Eye (tissue), 1 donor: Measurements from ENCODE around the gene NR6A1.

Experiments
- DNase-seq: peaks from one replicate; pipeline ENCODE4 v3.0.0-alpha.2; 2015

NR6A1 gene

GRCh38 chr9:124512806-124513204, 258.3 kb downstream of the NR6A1 start:
- no peak for DNase-seq

DNA sequence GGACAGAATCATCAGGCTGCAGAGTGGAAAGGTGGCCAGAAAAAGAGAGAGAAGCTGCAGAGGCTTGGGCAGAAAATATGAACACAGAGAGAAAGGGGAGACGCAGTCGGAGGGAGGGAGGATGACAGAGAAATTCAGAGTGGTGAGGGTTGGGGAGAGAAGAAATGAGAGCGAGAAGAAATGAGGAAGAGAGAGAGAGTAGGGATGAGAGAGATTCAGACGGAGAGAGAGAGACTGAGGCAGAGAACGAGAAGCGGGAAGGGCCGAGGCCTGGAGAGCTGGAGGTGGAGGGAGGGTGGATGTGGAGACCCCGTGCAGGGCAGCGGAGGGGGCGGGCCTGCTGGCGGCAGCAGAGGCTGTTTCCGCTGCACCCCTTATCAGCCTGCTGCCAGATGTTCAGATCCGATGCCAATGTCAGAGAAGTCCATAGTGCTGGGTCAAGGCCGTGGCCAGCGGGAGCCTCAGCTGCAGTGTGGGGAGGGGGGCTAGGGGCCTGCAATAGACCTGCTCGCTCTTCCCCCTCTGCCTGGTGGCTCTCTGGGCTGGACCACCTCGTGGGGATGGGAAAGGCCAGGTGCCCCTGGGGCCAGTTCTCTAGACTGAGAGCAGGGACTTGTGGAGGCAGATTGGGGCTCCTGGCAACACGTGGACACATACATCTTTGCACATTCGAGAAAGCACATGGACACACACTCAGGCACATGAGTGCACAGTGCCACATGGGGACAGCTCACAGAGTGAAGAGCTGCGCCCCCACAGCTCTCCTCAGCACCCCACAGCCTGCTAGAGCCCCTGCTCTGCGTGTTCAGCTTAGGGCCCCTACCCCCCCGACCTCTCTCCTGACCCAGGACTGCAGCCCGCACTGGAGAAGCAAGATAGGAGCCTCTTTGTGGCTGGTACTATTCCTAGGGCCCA, 259.0 kb downstream of the NR6A1 start:
- no peak for DNase-seq

DNA sequence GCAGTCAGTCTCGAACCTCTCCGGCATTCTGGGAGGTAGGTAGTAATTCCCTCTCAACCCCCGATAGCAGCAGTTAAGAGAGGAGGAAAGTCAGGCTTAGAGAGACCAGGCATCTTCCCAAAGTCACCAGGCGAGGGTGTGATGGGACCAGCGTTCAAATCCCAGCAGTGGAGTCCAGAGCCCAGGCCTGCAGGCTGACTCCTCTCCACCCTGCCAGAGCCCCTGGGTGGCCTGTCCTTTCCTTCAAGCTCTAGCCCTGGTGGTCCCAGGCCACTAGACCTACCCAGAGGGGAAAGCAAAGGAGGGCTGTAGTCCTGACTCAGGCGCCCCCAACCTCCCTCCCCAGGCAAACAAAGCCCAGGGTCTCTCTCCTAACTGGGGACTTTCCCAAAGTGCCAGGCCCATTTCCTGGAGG, 259.7 kb downstream of the NR6A1 start:
- no peak for DNase-seq

DNA sequence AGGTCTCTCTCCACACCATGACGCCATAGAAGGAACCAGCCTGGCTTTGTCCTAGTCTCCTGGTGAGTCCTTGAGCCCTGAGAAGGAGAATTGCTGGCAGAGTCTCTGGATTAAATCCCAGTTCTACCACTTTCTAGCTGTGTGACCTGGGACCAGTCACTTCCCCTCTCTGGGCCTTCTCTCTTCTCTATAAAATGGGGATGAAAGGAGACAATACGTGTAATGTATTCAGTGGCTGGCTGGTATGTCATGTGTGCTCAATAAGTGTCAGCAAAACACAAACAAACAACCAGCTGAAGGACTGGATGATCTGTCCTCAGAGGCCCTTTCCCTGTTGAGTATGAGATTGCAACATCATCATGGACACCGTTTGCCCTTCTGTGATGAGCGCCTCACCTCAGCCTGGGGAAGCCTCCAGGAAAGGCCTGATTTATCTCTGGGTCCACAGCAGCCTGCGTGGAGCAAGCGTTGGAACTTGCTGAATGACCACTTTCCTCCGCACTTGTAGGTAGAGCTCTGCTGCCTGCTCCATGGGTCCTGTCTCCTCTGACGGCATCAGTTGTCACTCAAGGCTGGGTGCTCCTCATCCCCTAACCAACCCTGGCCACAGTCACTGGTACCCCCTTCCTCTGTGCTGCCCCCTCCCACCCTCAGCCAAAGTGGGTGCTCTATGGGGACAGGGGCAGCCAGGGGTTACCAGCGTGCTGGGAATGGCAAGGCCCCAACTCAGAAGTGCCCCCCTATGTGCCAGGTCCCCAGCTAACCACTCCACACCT, 260.3 kb downstream of the NR6A1 start:
- DNase-seq, result no peak

DNA sequence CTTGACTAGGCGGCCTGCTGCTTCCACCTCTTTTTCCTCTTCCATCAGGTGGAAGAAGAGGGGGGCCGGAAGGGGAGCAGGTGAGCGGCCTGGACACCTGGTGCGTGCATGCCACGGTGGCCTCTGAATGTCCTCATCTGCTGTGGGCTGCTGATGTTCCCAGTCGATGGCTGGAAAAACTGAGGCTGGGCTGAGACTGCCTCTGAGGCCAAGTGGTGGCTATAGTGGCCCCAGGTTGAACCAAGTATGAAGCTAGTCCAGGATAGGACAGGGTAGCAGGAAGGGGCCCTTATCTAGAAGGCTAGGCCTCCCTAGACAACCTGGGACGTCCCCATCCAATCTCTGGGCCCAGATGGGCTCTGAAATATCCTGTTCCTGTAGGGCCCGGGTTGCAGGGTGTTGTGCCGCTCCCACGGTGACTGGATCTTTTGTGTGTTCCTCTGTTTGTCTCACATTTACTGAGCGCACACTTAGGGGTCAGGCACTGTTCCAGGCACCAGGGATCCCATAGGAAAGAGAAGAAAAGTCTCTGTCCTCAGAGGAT, 263.2 kb downstream of the NR6A1 start:
- DNase-seq, result no peak

GRCh38 chr9:124506931-124507879, 263.9 kb downstream of the NR6A1 start, which contains the start of gene NR5A1:
Gene NR5A1 (minus strand): TSS chr9:124507399. CDS start chr9:124503395, 4,004 bp downstream.
- no peak for DNase-seq

DNA sequence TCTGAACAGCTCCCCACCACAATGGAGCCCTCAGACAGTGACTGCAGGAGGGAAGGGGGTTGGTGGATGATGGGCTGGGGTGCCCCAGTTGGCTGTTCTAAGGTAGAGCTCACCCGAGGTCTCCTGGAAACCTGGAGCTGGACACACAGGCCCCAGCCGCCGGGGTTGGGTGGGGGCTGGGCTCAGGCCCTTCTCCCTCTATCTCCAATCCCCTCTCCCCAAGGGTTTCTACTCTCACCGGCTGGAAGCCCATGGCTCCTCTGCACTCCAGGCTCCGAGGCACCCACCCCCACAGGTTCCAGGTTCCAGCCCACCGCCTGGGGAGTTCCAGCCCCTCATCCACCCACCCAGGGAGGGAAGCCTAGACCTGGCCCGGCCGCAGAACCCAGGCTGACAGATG, 264.7 kb downstream of the NR6A1 start:
- DNase-seq, result no peak

DNA sequence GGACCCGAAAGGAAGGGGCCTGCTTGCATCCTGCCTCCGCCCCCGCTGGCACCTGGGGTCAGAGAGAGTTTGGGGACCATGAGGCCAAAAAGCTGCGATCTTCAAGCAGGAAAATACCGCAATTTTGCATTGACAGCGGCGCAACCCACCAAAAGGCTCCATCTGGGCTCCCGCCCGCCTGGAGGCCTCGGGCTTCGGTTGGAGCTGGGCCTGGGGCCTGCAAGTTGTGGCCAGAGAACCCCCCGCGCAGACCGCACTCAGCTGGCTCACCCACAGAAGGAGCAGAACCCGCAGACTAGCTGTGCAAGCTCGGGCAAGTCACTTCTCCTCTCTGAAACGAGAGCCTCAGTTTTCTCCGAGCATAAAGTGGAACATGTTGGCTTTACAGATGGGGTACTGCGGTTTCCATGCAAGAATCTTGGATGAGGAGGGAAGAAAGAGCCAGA, 265.2 kb downstream of the NR6A1 start:
- no peak for DNase-seq

- DNase-seq, result no peak
Measured at GRCh38 chr9:124505006-124505900, 265.9 kb downstream of the NR6A1 start.

- DNase-seq, result no peak
Measured at GRCh38 chr9:124504530-124505005, 266.5 kb downstream of the NR6A1 start.

GRCh38 chr9:124503713-124504529, 267.2 kb downstream of the NR6A1 start:
- peak; percentile 70 for DNase-seq

GRCh38 chr9:124502711-124503702, 268.1 kb downstream of the NR6A1 start:
- DNase-seq, result peak; percentile 74

DNA sequence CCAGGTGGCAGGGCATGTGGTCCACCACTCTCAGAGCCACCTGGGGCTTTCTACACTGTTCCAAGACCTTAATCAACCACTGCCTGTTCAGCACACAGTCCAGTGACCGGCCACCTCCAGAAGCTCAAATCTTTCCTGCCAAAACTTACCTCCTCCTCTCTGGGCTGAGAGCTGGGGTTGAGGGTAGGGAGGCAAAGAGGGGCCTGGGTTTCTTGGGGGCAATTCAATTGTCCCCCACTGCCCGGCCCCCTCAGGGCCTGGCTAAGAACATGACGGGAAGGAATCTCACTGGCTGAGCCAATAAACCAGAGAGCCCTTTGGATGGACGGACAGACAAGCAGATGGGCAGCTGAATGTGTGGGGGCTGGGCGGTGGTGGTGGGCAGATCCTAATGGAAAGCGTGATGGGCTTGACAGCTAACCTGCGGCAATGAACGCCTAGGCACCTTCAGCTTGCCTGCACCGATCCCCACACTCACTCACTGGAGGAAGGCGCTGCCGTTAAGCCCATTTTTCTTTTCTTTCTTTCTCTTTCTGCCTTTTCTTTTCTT, 269.3 kb downstream of the NR6A1 start:
- DNase-seq, result no peak

DNA sequence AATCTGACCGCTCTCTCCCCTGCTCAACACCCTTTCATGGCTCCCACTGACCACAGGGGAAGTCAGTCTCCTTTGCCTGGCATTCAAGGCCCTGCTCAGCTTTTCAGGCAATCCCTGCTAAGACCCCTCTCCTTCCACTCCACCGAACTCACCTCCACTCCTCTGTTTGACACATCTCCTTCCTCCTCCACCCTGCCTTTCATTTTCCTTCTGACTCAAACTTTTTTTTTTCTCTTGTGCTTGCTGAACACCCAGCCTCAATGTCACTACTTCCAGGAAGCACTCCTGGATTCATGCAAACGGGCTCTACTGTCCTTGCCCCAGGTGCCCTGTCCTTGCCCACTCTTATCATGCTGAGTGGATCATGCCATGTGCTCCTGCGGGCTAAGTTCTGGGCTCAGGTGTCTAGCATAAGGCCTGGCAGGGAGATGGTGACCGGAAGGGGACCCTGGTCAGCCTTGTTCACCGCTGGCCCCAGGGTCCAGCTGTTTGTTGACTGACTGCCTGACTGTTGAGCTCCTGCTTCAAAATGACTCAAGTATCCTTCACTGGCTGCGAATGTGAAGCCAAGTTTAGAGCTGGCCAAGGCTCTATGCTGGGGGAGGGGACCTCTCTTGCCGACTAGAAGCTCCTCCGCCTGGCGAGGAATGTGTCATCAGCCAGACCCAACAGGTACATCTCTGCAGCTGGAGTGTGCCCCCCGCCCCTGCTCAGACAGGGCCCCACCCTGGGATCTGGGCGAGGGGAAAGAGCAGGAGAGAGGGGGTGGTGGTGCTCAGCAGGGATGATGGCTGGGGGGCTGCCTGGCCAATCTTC, 270.1 kb downstream of the NR6A1 start:
- no peak for DNase-seq

- no peak for DNase-seq
Measured at GRCh38 chr9:124500028-124500795, 270.9 kb downstream of the NR6A1 start.

GRCh38 chr9:124499216-124499615, 271.9 kb downstream of the NR6A1 start:
- DNase-seq, result no peak
